H1 (cell line): ENCODE results near the gene PTPRH. TPM values are rescaled to one million over a fixed set of nuclear protein-coding genes. Genes with fewer than 3 reads are reported as not detected.

Source experiments
- CTCF ChIA-PET: fragments of 300-600 bp; sonication (Branson Sonifier 250); formaldehyde crosslinking; loops from one replicate; lab custom pipeline; 2021; ENCODE audit not compliant: partially characterized antibody; lab: Charles Lee
- POLR2A ChIA-PET: fragments of 300-600 bp; sonication (Branson Sonifier 250); formaldehyde crosslinking; loops from one replicate; lab custom pipeline; 2021; ENCODE audit warnings: inconsistent platforms; ENCODE audit not compliant: partially characterized antibody; lab: Charles Lee
- DNase-seq, 2 experiments: peaks; one replicate each; pipeline versions ENCODE4 v3.0.0 to v3.0.0-alpha.2; 2010 to 2022; ENCODE audit warnings: low spot score in 2 of 2, low read depth in 1 of 2, mixed read lengths in 1 of 2
- FAIRE-seq: peaks from 2 replicates; lab custom pipeline; 2011; peaks lifted over from hg19 to GRCh38; lab: Jason Lieb, UNC
- H2AFZ ChIP-seq: 2 replicates; pipeline ENCODE4 v1.8.1; 2012; ENCODE audit warnings: low read length, inconsistent platforms
- H2AK5ac ChIP-seq: 2 replicates; pipeline ENCODE4 v1.6.1; 2013; ENCODE audit warnings: low read depth, low read length
- H2BK120ac ChIP-seq: replicated peaks from 2 replicates; pipeline ENCODE3; 2013; ENCODE audit warnings: low read depth, low read length, inconsistent platforms
- H2BK12ac ChIP-seq: 2 replicates; pipeline ENCODE4 v1.6.1; 2013; ENCODE audit warnings: low read depth, low read length
- H2BK15ac ChIP-seq: 2 replicates; pipeline ENCODE4 v1.6.1; 2013; ENCODE audit warnings: low read length
- H2BK20ac ChIP-seq: 2 replicates; pipeline ENCODE4 v1.6.1; 2013; ENCODE audit warnings: low read length
- H2BK5ac ChIP-seq: 2 replicates; pipeline ENCODE4 v1.6.1; 2013; ENCODE audit warnings: low read depth, low read length
- H3K14ac ChIP-seq: 2 replicates; pipeline ENCODE4 v1.6.1; 2013; ENCODE audit warnings: inconsistent platforms; ENCODE audit not compliant: insufficient read length
- H3K18ac ChIP-seq: 2 replicates; pipeline ENCODE4 v1.6.1; 2013; ENCODE audit warnings: low read length; ENCODE audit errors: extremely low read depth
- H3K23ac ChIP-seq: 2 replicates; pipeline ENCODE4 v1.6.1; 2013; ENCODE audit warnings: inconsistent platforms; ENCODE audit not compliant: insufficient read length
- H3K23me2 ChIP-seq: 2 replicates; pipeline ENCODE4 v1.6.1; 2013; ENCODE audit warnings: low read depth, low read length
- H3K27ac ChIP-seq: 2 replicates; pipeline ENCODE4 v1.6.1; 2011; ENCODE audit warnings: low read depth, low read length, inconsistent platforms
- H3K27me3 ChIP-seq, 4 experiments: replicated peaks in 1 of 4; 1 replicate in 1 of 4; 2 replicates in 3 of 4; pipeline versions ENCODE4 v1.6.1 to v1.8.1; 2011 to 2013; ENCODE audit warnings: low read length in 3 of 4, mild to moderate bottlenecking in 3 of 4, inconsistent platforms in 2 of 4, mixed read lengths in 2 of 4, moderate library complexity in 1 of 4; ENCODE audit not compliant: control insufficient read depth in 3 of 4, insufficient read depth in 3 of 4; ENCODE audit errors: extremely low read depth in 1 of 4
- H3K36me3 ChIP-seq, 4 experiments: 2 replicates each; pipeline versions ENCODE4 v1.6.1 to v1.8.1; 2011 to 2013; ENCODE audit warnings: mild to moderate bottlenecking in 4 of 4, low read length in 3 of 4, moderate library complexity in 2 of 4, control low read depth in 1 of 4, inconsistent platforms in 1 of 4; ENCODE audit not compliant: insufficient read depth in 4 of 4, control insufficient read depth in 2 of 4
- H3K4ac ChIP-seq: replicated peaks from 2 replicates; pipeline ENCODE3; 2013; ENCODE audit warnings: low read length, low read depth, mixed read lengths, inconsistent platforms; ENCODE audit not compliant: insufficient read length
- H3K4me1 ChIP-seq, 4 experiments: replicated peaks in 1 of 4; 1 replicate in 1 of 4; 2 replicates in 3 of 4; pipeline versions ENCODE4 v1.6.1 to v1.8.1; 2011 to 2013; ENCODE audit warnings: low read length in 3 of 4, inconsistent platforms in 2 of 4, mixed read lengths in 1 of 4; ENCODE audit not compliant: insufficient read depth in 4 of 4, control insufficient read depth in 3 of 4
- H3K4me2 ChIP-seq, 2 experiments: 2 replicates each; pipeline versions ENCODE4 v1.6.1 to v1.8.1; 2011 to 2013; ENCODE audit warnings: low read depth in 2 of 2, low read length in 2 of 2, control low read depth in 1 of 2, inconsistent platforms in 1 of 2, mild to moderate bottlenecking in 1 of 2; ENCODE audit not compliant: insufficient read depth in 1 of 2
- H3K4me3 ChIP-seq, 4 experiments: fragments of 200-600, 300-600 bp in 1 of 4; sonication (generic), shearing (Covaris generic), sonication (Bioruptor Twin) in 1 of 4; 2 replicates each; pipeline versions ENCODE4 v1.5.1 to v1.8.1; 2011 to 2016; ENCODE audit warnings: low read length in 4 of 4, low read depth in 3 of 4, control low read depth in 2 of 4, inconsistent platforms in 2 of 4, mild to moderate bottlenecking in 2 of 4, mixed read lengths in 1 of 4, moderate library complexity in 1 of 4; ENCODE audit not compliant: insufficient read depth in 2 of 4; ENCODE audit errors: extremely low read depth in 1 of 4
- H3K56ac ChIP-seq: replicated peaks from 2 replicates; pipeline ENCODE3; 2013; ENCODE audit warnings: low read depth, mild to moderate bottlenecking, mixed read lengths, low read length, inconsistent platforms; ENCODE audit not compliant: insufficient read length
- H3K79me1 ChIP-seq: 2 replicates; pipeline ENCODE4 v1.6.1; 2013; ENCODE audit warnings: low read depth, low read length, control low read depth
- H3K79me2 ChIP-seq, 2 experiments: 2 replicates each; pipeline versions ENCODE4 v1.6.1 to v1.8.1; 2012 to 2013; ENCODE audit warnings: low read length in 2 of 2, mild to moderate bottlenecking in 2 of 2, inconsistent platforms in 1 of 2; ENCODE audit not compliant: insufficient read depth in 2 of 2, control insufficient read depth in 1 of 2
- H3K9ac ChIP-seq, 4 experiments: replicated peaks in 1 of 4; 1 replicate in 1 of 4; 2 replicates in 3 of 4; pipeline versions ENCODE4 v1.6.1 to v1.8.1; 2011 to 2013; ENCODE audit warnings: low read depth in 3 of 4, low read length in 3 of 4, control low read depth in 2 of 4, mild to moderate bottlenecking in 2 of 4, moderate library complexity in 2 of 4, inconsistent platforms in 1 of 4; ENCODE audit errors: extremely low read depth in 1 of 4
- H3K9me3 ChIP-seq, 2 experiments: 2 replicates each; pipeline versions ENCODE4 v1.6.1 to v1.8.1; 2012 to 2013; ENCODE audit warnings: mild to moderate bottlenecking in 2 of 2, moderate library complexity in 2 of 2, control low read depth in 1 of 2, inconsistent platforms in 1 of 2, low read depth in 1 of 2, low read length in 1 of 2, mixed read lengths in 1 of 2; ENCODE audit not compliant: insufficient read depth in 2 of 2
- H4K20me1 ChIP-seq, 2 experiments: replicated peaks in 1 of 2; 2 replicates each; pipeline versions ENCODE3 to v1.8.1; 2011 to 2013; ENCODE audit warnings: inconsistent platforms in 2 of 2, low read length in 2 of 2, mild to moderate bottlenecking in 1 of 2; ENCODE audit not compliant: insufficient read depth in 2 of 2, control insufficient read depth in 1 of 2
- H4K5ac ChIP-seq: 2 replicates; pipeline ENCODE4 v1.6.1; 2013; ENCODE audit warnings: low read length, low read depth, mixed read lengths, inconsistent platforms; ENCODE audit not compliant: insufficient read length
- H4K8ac ChIP-seq: 2 replicates; pipeline ENCODE4 v1.8.0; 2013; ENCODE audit warnings: mild to moderate bottlenecking, moderate library complexity, low read length, inconsistent platforms; ENCODE audit not compliant: insufficient read depth; ENCODE audit errors: extremely low read depth
- H4K91ac ChIP-seq: replicated peaks from 2 replicates; pipeline ENCODE3; 2013; ENCODE audit warnings: low read length, mixed read lengths, inconsistent platforms; ENCODE audit not compliant: insufficient read length
- BACH1 ChIP-seq: IDR thresholded peaks from 2 replicates; pipeline ENCODE4 v1.6.1; 2012; ENCODE audit warnings: low read length, improper control_type of control experiment
- BRCA1 ChIP-seq: IDR thresholded peaks from 2 replicates; pipeline ENCODE4 v1.6.1; 2012; ENCODE audit warnings: low read depth, low read length, improper control_type of control experiment
- CEBPB ChIP-seq: IDR thresholded peaks from 2 replicates; pipeline ENCODE4 v1.6.1; 2012; ENCODE audit warnings: low read depth, low read length
- CHD2 ChIP-seq: IDR thresholded peaks from 2 replicates; pipeline ENCODE4 v1.6.1; 2012; ENCODE audit warnings: low read length, improper control_type of control experiment
- CREB1 ChIP-seq: IDR thresholded peaks from 2 replicates; pipeline ENCODE4 v1.6.1; 2012; ENCODE audit warnings: inconsistent platforms
- KDM4A ChIP-seq: IDR thresholded peaks from one replicate; pipeline ENCODE4 v1.7.1; 2012; ENCODE audit warnings: low read depth, mild to moderate bottlenecking, moderate library complexity, low read length, inconsistent platforms; ENCODE audit not compliant: severe bottlenecking
- NANOG ChIP-seq: IDR thresholded peaks from 2 replicates; pipeline ENCODE4 v1.6.1; 2011; ENCODE audit warnings: low read length, low read depth, mild to moderate bottlenecking, inconsistent platforms; ENCODE audit not compliant: insufficient read depth, poor library complexity, severe bottlenecking
- TAF7 ChIP-seq: optimal IDR thresholded peaks from 2 replicates; pipeline ENCODE3; 2011; ENCODE audit warnings: low read depth, mild to moderate bottlenecking, inconsistent platforms, low read length, moderate library complexity, borderline replicate concordance
- ZNF274 ChIP-seq: IDR thresholded peaks from 2 replicates; pipeline ENCODE4 v1.7.0; 2012; ENCODE audit warnings: low read length, borderline replicate concordance; ENCODE audit errors: extremely low read depth
- WGBS, 2 experiments: shearing (Covaris generic) in 1 of 2; methylation state at CpG; one replicate each; pipeline versions ENCODE4 v1.1.6 to v1.1.7; 2013 to 2015; ENCODE audit warnings: low lambda C conversion rate in 2 of 2, mixed read lengths in 2 of 2, inconsistent platforms in 1 of 2, low coverage in 1 of 2, missing lambda C conversion rate in 1 of 2; ENCODE audit not compliant: insufficient replicate concordance in 2 of 2, insufficient coverage in 1 of 2, insufficient read length in 1 of 2; ENCODE audit errors: extremely low coverage in 1 of 2, missing lambda C conversion rate in 1 of 2; 5-methylcytosine and 5-hydroxymethylcytosine counted together
- polyA plus RNA-seq, 7 experiments: library from polyadenylated mRNA; depleted of rRNA in 3 of 7; stranded (reverse) in 5 of 7; unstranded in 2 of 7; fragments of >200 nt in 5 of 7; fragments of 200-250 nt in 2 of 7; gene quantifications; 1 replicate in 5 of 7; 2 replicates in 1 of 7; 4 replicates in 1 of 7; pipeline versions ENCODE4 v1.2.1 to v1.2.3, GENCODE V29; 2011 to 2013; ENCODE audit warnings: missing spikeins in 2 of 7, mixed read lengths in 2 of 7
- total RNA-seq: library from RNA; stranded (reverse); fragmentation: NEBNext Ultra II Directional; extraction: Animal tissue kit (Norgen Biotek cat#: 25700); gene quantifications from 2 replicates; pipeline ENCODE4 v1.2.1, GENCODE V29; 2021

The PTPRH gene
- total and polyA plus RNA-seq, 2 of the 8 experiments (the other 6 are each of a cell fraction or from before 2014, with no cell fraction given), result 0.30 to 0.39 TPM

DNA sequence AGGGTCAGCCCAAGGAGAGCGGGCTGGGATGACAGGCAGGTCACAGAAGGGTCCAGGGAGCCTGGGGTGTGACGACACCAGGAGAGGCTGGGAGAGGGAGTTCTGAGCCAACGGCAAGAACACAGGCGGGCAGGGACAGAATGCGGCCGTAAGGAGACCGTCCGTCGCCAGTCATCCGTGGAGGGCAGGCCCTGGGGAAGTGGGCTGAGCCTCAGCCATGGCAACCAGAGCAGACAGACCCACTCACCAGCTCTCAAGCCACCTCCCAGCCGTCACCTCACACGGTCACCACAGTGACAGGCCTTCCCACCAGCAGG lies 22.9 kb upstream of the PTPRH start:
- Histone ChIP-seq H3K4me2 (no peak overlapping the region), H3K4me3 (no peak overlapping the region), H3K14ac (no peak overlapping the region), H3K9me3 (no peaks in the 10 kb centered on the region), H2BK20ac (no peak overlapping the region), H2AK5ac (no peak overlapping the region), H3K23ac (no peak overlapping the region), H3K36me3 (peaks cover 7 to 38% (median 28%) of the 10 kb centered on the region in 4 experiments; a peak in 7 of 8 replicates), H4K5ac (no peak overlapping the region), H3K18ac (no peak overlapping the region), H3K4ac (no peak overlapping the region), H3K4me1 (no peaks in the 10 kb centered on the region), H4K20me1 (peaks cover 0 to 19% of the 10 kb centered on the region in 2 experiments), H3K56ac (no peak overlapping the region), H2BK120ac (no peak overlapping the region), H2BK12ac (no peak overlapping the region), H3K23me2 (no peaks in the 10 kb centered on the region), H2BK15ac (no peak overlapping the region), H3K79me1 (no peaks in the 10 kb centered on the region; the same call in 1 of the 2 replicates), H3K27ac (no peak overlapping the region), H3K27me3 (no peaks in the 10 kb centered on the region), H3K9ac (no peak overlapping the region), H3K79me2 (no peaks in the 10 kb centered on the region), H4K8ac (no peak overlapping the region), H2AFZ (no peak overlapping the region), H2BK5ac (no peak overlapping the region), H4K91ac (no peak overlapping the region)
- WGBS, 2 experiments, result 91% methylated on average over 6 of the region's 12 CpGs; no CpG with 5 or more reads in 1 of the 2 experiments
- DNase-seq (no peak), FAIRE-seq (no peak)
- no peak for TF ChIP-seq CEBPB
- TF ChIP-seq BACH1, result no peak
- TF ChIP-seq CHD2, result no peak
- TF ChIP-seq ZNF274, result no peak
- no peak for TF ChIP-seq CREB1
- no peak for TF ChIP-seq KDM4A
- no peak for TF ChIP-seq TAF7
- no peak for TF ChIP-seq NANOG
- TF ChIP-seq BRCA1, result no peak
- POLR2A ChIA-PET, result interaction anchor here (1.0 to 1.3 kb wide), 2 partner anchors 12 to 171 kb away, joined by 3 read pairs; no protein-coding TSS in a partner anchor
- CTCF ChIA-PET, result interaction anchor here (1.0 kb wide), 1 partner anchor 11 kb away, joined by 3 read pairs; no protein-coding TSS in a partner anchor
